ENCODE data around the gene HINT3. TPM values are rescaled to one million over a fixed set of nuclear protein-coding genes. Genes with fewer than 3 reads are reported as not detected.
"Not testable (repeated sequence)": the region's sequence is repeated elsewhere in the genome, so short reads cannot be mapped to it uniquely, and the experiment has no call there.

HINT3 gene
- total RNA-seq = 10 to 100 TPM; 24.7 to 25.7 TPM
- long read RNA-seq, transcript HINT3-201 (5 exons, 3,314 nt) = major isoform, 19 of 21 reads
- long read RNA-seq, partial matches to known transcripts = 0 of 21 reads
- long read RNA-seq, other reads (novel, unspliced or antisense) = 2 of 21 reads

DNA sequence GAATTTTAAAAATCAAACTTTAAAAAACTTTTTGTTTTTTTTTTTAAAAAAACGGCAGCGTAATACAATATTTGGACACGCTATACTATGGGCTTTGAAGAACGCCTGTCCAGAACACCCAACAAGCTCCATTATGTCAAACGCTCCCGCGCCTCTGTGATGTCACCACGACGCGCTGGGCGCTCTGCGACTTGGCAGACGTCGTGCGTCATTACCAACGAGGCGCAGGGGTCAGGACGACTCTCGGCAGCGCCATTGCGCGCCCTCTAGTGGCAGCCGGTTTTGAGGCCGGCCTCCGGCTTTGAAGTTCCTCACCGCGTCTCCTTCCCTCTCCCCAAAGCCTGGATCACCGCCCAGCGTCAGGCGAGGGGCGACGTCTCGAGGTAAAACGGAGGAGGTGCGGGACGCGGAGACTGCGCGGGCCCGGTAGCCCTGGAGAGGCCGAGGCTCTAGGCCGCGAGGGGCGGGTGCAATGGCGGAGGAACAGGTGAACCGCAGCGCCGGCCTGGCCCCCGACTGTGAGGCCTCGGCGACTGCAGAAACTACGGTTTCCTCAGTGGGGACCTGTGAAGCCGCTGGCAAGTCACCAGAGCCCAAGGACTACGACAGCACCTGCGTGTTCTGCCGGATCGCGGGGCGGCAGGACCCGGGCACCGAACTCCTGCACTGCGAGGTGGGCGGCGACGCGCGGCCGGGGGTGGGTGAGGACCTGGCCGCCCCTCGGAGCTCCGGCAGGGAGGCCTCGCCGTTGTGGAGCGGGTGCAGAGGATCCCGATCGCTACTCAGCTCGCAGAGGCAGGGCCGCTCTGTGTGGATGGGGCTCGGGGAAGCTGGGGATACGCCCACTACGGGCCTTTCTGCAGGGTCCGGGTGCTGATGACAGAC, at the start of gene HINT3:
HINT3 (plus strand) TSS at position 265 of the 885 bp plus-strand sequence; CDS start at position 473, 208 bp downstream.
- DNase-seq = peak; percentile 97 to 100
- ATAC-seq = peak; percentile 86
- intact Hi-C loops (cut with DNase I, micrococcal nuclease) = loop anchor here in 1 of 2 donors (5.0 to 10.0 kb wide), 2 partner anchors 102 to 174 kb away; no protein-coding TSS in a partner anchor

GRCh38 chr6:125910527-125910926, 46.0 kb upstream of the HINT3 start:
- ATAC-seq (peak; percentile 84), DNase-seq (no peak)
- intact Hi-C loops (cut with DNase I, micrococcal nuclease) = no loop called here

DNA sequence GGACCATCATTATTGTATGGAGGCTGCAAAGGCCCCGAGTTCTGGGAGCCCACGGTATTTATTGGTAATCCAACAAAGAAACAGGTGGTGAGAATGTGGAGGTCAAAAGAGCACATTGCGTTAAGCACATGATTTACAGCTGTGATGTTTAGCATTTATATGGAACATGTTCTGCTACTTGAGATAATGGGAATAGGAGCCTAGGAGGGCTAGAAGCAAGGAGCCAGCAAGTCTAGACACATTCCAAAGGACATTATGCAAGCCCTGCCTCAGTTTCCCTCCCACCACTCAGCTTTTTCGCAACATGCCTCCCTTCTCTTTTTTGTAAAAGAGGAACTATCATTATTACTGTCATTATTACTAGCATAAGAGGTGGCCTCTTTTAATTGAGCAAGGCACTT, 45.5 kb upstream of the HINT3 start:
- peak; percentile 22 for ATAC-seq
- DNase-seq; intact Hi-C loops (cut with DNase I, micrococcal nuclease): not testable (repeated sequence)

- DNase-seq; ATAC-seq; intact Hi-C loops (cut with DNase I, micrococcal nuclease): not testable (repeated sequence)
These were observed 44.1 kb upstream of the HINT3 start for GRCh38 chr6:125912430-125912829.

DNA sequence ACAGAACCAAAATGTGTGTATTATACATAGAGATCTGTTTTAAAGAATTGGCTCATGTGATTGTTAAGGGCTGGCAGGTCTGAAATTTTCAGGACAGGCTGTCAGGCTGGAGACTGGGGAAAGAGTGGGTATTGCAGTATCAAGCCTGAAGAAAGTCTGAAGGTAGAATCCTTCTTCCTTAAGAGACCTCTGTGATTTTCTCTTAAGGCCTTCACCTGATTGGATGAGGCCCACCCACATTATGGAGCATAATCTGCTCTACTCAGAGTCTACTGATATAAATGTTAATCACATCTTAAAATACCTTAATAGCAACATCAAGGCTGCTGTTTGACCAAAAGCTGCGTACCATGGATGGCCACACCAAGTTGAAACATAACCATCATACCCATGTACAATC, 43.4 kb upstream of the HINT3 start:
- no peak for ATAC-seq
- intact Hi-C loops (cut with DNase I, micrococcal nuclease) = no loop called here

GRCh38 chr6:125913864-125914351, 42.7 kb upstream of the HINT3 start:
- ATAC-seq = peak; percentile 82
- peak; percentile 30 to 74 for DNase-seq

More for the DNA sequence above, 43.4 kb upstream of the HINT3 start:
- no peak for DNase-seq

GRCh38 chr6:125918230-125918629, 38.3 kb upstream of the HINT3 start:
- intact Hi-C loops (cut with DNase I, micrococcal nuclease) = no loop called here
- ATAC-seq (peak; percentile 21), DNase-seq (peak in 1 of 2 donors; percentile 25)

More at GRCh38 chr6:125913864-125914351, 42.7 kb upstream of the HINT3 start:
- intact Hi-C loops (cut with DNase I, micrococcal nuclease) = no loop called here

DNA sequence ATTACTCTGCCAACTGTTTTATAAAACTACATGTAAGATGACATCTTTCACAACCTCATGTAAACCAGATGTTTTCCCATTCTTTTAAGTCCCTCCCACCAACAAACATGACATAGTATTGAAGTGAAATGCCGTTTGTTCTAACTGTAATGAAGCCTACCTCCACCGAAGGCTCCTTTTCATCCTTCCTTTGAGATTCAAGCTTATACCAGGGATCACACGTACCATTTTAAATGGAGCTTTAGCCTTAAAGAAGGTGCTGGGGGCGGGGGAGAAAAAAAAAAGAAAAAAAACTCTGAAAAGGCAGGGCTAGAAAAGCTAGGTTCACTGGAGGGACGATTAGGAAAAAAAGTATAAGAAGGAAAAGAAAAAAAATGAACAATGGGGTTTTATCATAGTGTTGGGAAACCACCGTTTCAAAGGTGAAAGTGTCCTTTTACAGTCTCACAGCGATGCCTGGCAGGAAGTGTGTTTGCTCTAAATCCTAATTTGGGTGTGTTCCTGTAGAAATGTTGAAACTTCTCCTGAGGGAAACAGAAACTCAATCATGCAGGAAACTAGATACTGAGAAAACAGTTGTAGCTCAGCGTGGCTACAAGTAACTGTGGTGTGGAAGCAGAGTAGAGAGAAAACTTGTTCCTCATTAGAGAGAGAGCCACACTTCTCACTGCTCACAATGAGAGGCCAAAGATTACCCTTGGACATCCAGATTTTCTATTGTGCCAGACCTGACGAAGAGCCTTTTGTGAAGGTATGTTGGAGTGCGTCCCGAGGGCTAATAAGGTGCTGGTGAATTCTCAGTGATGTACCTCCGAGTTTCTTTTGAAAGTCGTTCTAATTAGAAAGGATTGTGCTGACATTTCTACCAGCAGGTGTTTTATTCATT, 37.6 kb upstream of the HINT3 start:
- intact Hi-C loops (cut with DNase I, micrococcal nuclease) = no loop called here
- ATAC-seq (peak; percentile 84), DNase-seq (peak; percentile 31 to 64)

DNA sequence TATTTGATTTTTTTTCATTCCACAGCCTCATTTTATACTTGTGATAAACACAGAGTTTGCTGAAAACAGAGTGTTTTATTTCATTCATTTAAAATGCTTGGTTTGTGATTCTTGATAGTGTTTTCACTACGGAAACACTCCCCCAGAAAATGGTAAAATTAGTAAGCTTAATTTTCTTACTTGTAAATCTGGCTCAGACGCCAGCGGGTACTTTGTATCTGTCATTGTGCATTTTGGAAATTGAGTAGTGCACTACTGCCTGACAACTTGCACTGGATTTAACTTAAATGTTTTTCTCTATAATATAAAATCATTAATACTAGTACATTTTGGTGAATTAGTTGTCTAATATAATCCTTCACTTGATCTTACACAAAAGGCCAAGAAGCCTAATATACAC, 37.0 kb upstream of the HINT3 start:
- intact Hi-C loops (cut with DNase I, micrococcal nuclease) = no loop called here
- no peak for DNase-seq
- no peak for ATAC-seq

- intact Hi-C loops (cut with DNase I, micrococcal nuclease) = no loop called here
- DNase-seq (no peak), ATAC-seq (peak; percentile 64)
These were observed 34.2 kb upstream of the HINT3 start for GRCh38 chr6:125922322-125922860.

- intact Hi-C loops (cut with DNase I, micrococcal nuclease) = no loop called here
- ATAC-seq = no peak
- DNase-seq = no peak
These were observed 33.1 kb upstream of the HINT3 start for GRCh38 chr6:125923366-125923877.

DNA sequence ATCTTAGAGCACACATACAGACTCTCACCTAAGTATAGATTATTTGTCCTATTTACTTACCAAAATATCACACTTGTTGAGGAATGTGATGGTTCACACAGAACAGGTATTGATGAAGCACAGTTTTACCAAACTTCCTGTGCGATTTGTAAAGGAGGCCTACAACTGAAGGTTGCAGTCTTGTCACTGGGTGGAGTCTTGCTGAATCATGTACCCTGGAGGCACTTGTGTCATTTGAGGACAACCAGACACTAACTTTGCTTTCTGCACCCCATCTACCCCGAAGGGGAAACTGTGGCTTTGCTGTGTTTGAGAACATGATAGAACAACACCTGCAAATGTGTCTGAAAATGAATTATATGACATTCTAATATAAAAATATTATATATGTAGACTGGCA, 32.4 kb upstream of the HINT3 start:
- DNase-seq = no peak

GRCh38 chr6:125924697-125925358, 31.7 kb upstream of the HINT3 start:
- ATAC-seq = no peak
- DNase-seq = no peak
- intact Hi-C loops (cut with DNase I, micrococcal nuclease) = no loop called here

More for the DNA sequence above, 32.4 kb upstream of the HINT3 start:
- intact Hi-C loops (cut with DNase I, micrococcal nuclease) = no loop called here
- ATAC-seq = no peak

- intact Hi-C loops (cut with DNase I, micrococcal nuclease) = no loop called here
- DNase-seq (no peak), ATAC-seq (no peak)
These were observed 29.9 kb upstream of the HINT3 start for GRCh38 chr6:125926711-125927110.

DNA sequence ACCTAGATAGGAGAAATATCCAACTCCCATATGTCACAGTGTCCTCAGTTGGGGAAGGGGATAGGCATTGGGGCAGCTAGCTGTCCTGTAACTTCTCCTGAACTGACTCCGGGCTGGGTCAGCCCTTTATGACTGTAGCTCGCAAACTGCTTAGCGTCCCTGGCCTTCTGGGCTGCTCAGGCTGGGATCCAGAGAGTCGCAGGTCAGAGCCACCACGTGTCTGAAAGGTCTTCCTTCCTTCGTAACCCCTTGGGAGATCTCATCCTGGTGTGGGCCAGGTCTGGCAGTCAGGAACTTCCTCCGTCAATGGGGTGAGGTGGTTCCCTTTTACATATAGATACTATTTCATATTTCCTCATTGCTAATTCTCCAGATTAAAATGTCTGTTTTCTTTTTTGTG, 28.8 kb upstream of the HINT3 start:
- ATAC-seq = no peak
- DNase-seq = no peak
- intact Hi-C loops (cut with DNase I, micrococcal nuclease) = no loop called here

DNA sequence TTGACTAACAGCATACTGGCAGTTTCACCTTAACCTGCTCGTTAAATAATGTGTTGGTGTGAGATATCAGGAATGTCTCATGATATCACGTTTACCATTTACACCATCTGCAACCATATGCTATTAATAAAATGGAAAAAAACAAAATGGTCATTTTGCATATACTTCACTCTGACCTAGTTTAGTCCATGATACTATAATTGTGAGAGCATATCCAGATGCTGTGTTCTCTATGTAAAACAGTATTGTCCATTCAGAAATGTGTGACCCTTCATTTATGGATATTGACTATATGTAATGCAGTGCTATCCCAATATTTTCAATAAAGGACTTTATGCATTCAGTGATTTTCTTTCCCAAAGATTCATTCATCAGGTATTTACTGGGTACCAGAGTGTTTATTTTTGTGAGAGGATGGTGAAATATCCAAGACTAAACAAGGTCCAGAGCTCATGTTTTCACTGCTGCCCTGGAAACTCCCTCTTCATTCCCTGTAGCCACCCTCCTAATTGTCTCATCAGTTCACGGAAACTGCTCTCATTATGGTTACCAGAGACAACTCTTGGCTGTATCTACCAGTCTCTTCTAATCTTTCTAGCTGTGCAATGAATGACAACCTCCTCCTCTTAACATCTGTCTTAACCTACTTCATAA, 25.7 kb upstream of the HINT3 start:
- no peak for DNase-seq
- no peak for ATAC-seq
- intact Hi-C loops (cut with DNase I, micrococcal nuclease) = no loop called here

DNA sequence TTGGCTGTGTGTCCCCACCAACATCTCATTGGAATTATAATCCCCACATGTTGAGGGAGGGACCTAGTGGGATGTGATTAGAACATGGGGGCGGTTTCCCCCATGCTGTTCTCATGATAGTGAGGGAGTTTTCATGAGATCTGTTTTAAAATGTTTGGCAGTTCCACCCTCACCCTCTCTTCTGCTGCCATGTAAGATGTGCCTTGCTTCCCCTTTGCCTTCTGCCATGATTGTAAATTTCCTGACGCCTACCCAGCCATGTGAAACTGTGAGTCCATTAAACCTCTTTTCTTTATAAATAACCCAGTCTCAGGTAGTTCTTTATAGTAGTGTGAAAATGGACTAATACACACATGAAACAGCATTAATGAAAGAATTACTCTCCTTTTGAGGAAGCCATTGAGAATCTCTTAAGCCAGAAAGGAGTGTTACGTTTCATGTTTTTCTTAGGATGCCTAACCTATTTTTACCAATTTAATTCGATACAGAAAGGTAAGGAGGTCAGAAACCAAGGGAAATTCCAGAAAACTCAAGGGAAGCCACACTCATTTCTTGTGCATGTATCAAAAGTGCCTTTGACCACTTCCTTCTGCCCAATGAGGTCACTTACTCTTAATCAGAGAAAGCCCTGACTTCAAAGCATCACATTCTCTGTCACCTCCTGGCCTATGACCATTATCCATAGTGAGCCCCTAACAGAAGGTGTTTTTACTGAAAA, 24.7 kb upstream of the HINT3 start:
- no peak for DNase-seq
- no peak for ATAC-seq
- intact Hi-C loops (cut with DNase I, micrococcal nuclease) = no loop called here
